ENCODE measurements around the gene SHC3. TPM values are rescaled to one million over a fixed set of nuclear protein-coding genes. Genes with fewer than 3 reads are reported as not detected.

The SHC3 gene
- total RNA-seq, 1 experiment from 2014 or later: 1.8 TPM

- Histone ChIP-seq H4K5ac (ENCODE audit: insufficient read length, low read depth, low read length) (no peak overlapping the region), H3K18ac (ENCODE audit: insufficient read length, low read depth, low read length) (no peak overlapping the region), H2BK15ac (ENCODE audit: low read depth, low read length) (no peak overlapping the region), H3K9ac (ENCODE audit: extremely low read depth, insufficient read length, low read length) (no peak overlapping the region), H3T11ph (ENCODE audit: low read length) (no peak overlapping the region), H2AK5ac (ENCODE audit: insufficient read length, low read length) (no peak overlapping the region), H3K23ac (ENCODE audit: insufficient read length, low read depth, low read length) (no peak overlapping the region), H4K91ac (ENCODE audit: insufficient read length, low read depth, low read length) (no peak overlapping the region), H4K8ac (replicated peaks; ENCODE audit: insufficient read length, low read depth, low read length) (no peak overlapping the region), H3K4me1 (ENCODE audit: insufficient read depth, low read length) (no peaks in the 10 kb centered on the region), H2BK5ac (ENCODE audit: insufficient read length, low read length) (no peak overlapping the region), H3K9me3 (ENCODE audit: control insufficient read depth, low read depth, low read length) (no peaks in the 10 kb centered on the region), H3K27ac (ENCODE audit: insufficient read length, low read depth, low read length) (no peak overlapping the region), H3K14ac (ENCODE audit: insufficient read depth, low read length) (no peak overlapping the region), H3K27me3 (ENCODE audit: insufficient read depth, low read length) (no peaks in the 10 kb centered on the region), H2AFZ (ENCODE audit: low read length) (no peak overlapping the region), H4K20me1 (ENCODE audit: control insufficient read depth, insufficient read depth, insufficient read length) (no peaks in the 10 kb centered on the region), H2BK20ac (ENCODE audit: low read depth, low read length, poor library complexity, severe bottlenecking) (no peak overlapping the region), H3K79me1 (ENCODE audit: insufficient read depth, low read depth, low read length, poor library complexity, severe bottlenecking) (no peaks in the 10 kb centered on the region), H3K4me2 (ENCODE audit: insufficient read depth, insufficient read length, low read length) (no peak overlapping the region), H3K79me2 (ENCODE audit: insufficient read depth, low read length) (no peaks in the 10 kb centered on the region), H2BK12ac (ENCODE audit: insufficient read length, low read depth, low read length) (no peak overlapping the region), H3K4ac (ENCODE audit: low read depth, low read length) (no peak overlapping the region), H3K56ac (ENCODE audit: insufficient read length, low read depth, low read length) (no peak overlapping the region), H3K23me2 (ENCODE audit: insufficient read length, low read depth, low read length, poor library complexity, severe bottlenecking) (no peaks in the 10 kb centered on the region), H2BK120ac (ENCODE audit: low read depth, low read length, poor library complexity, severe bottlenecking) (no peak overlapping the region)
- Mint-ChIP-seq H3K4me1 (peaks cover 0 to 4% of the 10 kb centered on the region in 2 experiments; a peak in 1 of 4 replicates), H3K9me3 (no peaks in the 10 kb centered on the region), H3K27ac (no peak overlapping the region), H3K36me3 (ENCODE audit: insufficient read depth in 1 of 3, low read depth in 3 of 3) (no peaks in the 10 kb centered on the region), H3K27me3 (ENCODE audit: low read depth) (no peaks in the 10 kb centered on the region), H3K4me3 (no peak overlapping the region)
- TF ChIP-seq, protein P1, sequence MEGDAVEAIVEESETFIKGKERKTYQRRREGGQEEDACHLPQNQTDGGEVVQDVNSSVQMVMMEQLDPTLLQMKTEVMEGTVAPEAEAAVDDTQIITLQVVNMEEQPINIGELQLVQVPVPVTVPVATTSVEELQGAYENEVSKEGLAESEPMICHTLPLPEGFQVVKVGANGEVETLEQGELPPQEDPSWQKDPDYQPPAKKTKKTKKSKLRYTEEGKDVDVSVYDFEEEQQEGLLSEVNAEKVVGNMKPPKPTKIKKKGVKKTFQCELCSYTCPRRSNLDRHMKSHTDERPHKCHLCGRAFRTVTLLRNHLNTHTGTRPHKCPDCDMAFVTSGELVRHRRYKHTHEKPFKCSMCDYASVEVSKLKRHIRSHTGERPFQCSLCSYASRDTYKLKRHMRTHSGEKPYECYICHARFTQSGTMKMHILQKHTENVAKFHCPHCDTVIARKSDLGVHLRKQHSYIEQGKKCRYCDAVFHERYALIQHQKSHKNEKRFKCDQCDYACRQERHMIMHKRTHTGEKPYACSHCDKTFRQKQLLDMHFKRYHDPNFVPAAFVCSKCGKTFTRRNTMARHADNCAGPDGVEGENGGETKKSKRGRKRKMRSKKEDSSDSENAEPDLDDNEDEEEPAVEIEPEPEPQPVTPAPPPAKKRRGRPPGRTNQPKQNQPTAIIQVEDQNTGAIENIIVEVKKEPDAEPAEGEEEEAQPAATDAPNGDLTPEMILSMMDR (conservative IDR thresholded peaks at IDR 0.05): no peak
- no peak for DNase-seq
- WGBS (ENCODE audit: extremely low coverage, insufficient read length, low lambda C conversion rate): no CpG with 5 or more reads among the region's 8 CpGs
These were observed 129.0 kb downstream of the SHC3 start for GRCh38 chr9:89049646-89050045.

Measured in H9 (cell line).